Activated CD4-positive, alpha-beta T cell treated with anti-CD3 and anti-CD28 coated beads for 24 hours (primary cell): ENCODE data around the gene MOB2.
"Not testable (repeated sequence)": the region's sequence is repeated elsewhere in the genome, so short reads cannot be mapped to it uniquely, and the experiment has no call there.

Experiments used
- DNase-seq, 2 donors: peaks; one replicate each; pipeline ENCODE4 v3.0.0-alpha.2; 2020; ENCODE audit warnings: low read depth in 2 of 2

MOB2 gene

GRCh38 chr11:1518301-1518700 is 31.7 kb upstream of the MOB2 start:
- no peak for DNase-seq

- DNase-seq, result no peak
Observed at GRCh38 chr11:1517117-1518005, 30.8 kb upstream of the MOB2 start.

DNA sequence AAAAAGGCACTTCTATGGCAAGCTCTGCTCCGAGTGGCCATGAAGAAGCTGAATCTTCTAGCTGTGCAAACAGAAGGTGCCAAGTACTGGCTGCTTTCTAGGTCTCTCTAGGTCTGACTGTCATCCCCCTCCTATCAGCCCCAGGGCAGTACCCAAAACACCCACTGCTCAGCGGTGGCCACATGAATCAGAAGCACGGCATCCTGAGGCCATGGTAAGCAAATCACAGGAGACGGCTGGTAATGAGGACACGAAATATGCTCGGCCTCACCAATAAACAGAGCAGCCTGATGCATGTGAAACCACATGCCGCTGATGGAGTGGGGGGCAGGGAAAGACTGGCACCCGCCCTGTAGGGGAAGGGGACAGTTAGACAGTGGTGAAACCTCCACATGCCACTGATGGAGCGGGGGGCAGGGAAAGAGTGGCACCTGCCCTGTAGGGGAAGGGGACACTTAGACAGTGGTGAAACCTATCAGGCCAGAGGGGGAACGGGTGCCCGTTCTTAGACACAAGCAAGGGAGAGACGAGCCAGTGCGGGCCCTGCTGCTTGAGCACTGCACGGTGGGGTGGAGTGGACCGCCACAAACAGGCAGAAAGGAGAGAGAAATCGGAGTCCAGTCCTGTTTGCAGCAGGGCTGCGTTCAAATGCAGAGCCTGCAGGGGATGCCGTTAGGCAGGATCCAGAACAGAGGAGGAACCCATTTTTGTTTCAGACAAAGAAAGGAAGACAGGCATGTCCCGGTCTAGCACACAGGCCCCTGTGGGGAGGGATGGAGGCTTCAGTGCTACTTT is 29.9 kb upstream of the MOB2 start:
- DNase-seq, result no peak

DNA sequence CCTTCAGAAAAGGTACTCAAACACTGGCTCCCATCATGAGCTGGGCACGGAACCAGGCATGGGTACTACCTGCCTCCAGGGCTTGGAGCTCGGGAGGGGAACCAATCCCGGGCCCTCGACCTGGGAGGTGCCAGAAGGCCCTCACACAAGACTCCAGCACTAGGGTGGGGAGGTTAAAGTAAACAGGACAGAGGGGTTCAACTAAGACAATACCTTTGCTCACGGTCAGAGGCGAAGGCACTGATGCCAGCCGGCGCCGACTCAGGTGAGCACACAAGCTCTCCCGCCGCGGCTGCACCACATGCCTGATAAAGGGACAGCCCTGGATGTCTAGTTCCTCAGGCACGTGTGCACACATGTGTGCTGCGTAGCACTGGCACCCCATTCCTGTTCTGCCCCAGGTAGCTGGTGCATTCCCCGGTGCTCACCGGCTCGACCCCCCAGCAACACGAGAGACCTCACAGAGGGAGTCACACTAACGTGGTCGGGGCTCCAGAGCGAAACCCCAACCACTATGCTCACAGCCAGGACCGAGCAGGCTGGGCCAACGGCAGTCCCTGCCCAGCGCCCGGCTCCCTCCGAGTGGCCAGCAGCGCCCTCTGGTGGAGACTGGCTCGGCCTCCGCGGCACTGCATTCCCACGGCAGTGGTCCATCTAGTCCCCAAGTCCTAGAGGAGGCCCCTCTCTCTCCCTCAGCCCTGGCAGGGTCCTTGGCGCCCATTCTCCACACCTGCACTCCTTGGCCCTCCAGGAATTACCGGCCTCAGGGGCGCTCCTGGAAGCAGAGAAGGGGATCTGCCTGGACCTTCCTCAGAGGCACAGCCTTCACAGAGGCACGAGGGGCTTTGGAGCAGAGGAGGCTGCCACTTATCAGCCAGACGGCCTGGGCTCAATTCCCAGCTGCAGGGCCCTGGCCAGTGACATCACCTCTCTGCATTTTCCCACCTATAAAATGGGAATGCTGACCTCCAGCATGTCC is 28.8 kb upstream of the MOB2 start:
- peak; percentile 71 to 73 for DNase-seq

DNA sequence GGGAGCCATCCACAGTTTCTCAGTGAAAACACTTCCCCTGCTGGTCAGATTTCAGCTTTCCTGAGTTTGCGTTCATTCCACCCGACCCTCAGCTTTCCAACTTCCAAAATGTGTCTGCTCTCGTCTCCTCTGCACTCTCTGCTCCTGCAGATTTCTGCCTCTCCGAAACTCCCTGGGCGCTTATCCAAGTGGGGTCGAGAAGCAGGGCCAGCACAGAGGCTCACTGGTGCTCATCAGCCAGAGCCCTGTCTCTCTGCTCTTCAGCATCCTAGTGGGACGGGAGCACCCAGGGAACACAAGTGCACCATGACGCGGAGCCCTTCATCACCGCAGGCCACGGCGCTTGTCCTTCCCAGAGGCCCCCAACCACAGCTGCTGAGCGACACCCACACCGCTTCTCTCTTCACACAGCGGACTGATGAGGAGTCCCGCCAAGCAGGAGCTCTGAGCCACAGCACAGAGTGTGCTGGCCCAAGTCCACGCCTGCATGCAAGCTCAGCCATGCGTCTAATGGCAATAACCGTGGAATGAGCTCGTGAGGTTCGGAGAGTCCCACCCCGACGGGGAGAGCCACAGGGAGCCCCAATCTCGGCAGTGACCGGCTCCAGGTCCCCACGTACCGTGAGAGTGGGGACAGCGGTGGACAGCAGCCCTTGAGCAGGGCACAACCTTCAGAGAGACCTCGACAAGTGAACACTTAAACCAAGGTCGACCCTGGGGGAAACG is 27.9 kb upstream of the MOB2 start:
- no peak for DNase-seq

GRCh38 chr11:1513326-1514296 is 27.0 kb upstream of the MOB2 start:
- DNase-seq, result no peak

DNA sequence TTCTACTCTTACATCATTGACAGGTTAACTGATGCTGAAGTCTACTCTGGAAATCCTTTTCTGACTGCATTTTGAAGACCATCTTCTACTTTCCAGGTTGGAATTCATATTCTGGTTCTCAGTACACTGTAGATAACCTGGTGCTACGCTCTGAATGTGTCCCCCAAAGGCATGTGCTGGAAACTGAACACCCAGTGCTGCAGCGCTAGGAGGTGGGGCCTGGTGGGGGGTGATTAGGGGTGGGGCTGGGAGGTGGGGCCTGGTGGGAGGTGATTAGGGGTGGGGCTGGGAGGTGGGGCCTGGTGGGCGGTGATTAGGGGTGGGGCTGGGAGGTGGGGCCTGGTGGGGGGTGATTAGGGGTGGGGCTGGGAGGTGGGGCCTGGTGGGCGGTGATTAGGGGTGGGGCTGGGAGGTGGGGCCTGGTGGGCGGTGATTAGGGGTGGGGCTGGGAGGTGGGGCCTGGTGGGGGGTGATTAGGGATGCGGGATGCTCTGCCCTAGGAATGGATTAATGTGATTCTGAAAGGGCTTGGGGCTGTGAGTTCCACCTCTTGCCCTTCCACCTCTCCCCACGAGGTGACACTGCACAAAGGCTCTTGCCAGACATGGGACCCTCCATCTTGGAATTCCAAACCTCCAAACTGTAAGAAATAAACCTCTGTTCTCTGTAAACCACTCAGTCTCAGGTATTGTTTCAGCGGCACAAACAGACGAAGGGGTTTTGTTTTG is 26.1 kb upstream of the MOB2 start:
- DNase-seq, result not testable (repeated sequence)

DNA sequence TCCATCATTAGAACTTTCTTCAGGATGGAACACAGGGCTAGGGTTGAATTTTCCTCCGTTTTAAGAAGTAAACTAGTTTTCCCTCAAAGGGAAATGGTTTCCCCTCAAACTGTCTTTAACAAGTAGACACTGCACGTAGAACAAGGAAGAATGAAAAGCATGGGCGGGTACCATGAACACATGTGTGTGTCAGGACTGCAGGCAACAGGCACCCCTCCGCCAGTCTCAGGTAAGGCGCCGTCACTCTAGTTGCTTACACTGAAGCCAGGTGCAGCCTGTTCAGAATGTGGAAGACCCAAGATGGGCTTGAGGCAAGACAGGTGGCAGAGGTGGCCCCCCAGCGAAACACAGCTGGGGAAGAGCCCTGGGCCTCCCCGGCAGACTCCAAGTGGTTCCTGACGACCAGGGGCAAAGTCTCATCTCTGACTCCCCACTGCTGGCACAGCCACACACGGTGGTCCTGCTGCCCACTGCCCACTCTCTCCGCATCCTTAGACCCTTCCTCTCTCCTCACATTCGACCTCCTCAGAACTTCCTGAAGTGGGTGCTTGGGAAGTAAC is 25.4 kb upstream of the MOB2 start:
- no peak for DNase-seq

- no peak for DNase-seq
Observed at GRCh38 chr11:1510928-1511327, 24.3 kb upstream of the MOB2 start.

DNA sequence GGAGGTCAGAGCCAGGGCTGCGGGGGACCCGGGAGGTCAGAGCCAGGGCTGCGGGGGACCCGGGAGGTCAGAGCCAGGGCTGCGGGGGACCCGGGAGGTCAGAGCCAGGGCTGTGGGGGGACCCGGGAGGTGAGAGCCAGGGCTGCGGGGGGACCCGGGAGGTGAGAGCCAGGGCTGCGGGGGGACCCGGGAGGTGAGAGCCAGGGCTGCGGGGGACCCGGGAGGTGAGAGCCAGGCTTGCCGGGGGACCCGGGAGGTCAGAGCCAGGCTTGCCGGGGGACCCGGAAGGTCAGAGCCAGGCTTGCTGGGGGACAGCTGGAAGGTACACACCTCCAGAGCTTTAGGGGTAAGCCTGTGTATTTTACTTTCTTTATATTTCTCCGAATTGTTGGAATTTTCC is 23.8 kb upstream of the MOB2 start:
- DNase-seq, result not testable (repeated sequence)

DNA sequence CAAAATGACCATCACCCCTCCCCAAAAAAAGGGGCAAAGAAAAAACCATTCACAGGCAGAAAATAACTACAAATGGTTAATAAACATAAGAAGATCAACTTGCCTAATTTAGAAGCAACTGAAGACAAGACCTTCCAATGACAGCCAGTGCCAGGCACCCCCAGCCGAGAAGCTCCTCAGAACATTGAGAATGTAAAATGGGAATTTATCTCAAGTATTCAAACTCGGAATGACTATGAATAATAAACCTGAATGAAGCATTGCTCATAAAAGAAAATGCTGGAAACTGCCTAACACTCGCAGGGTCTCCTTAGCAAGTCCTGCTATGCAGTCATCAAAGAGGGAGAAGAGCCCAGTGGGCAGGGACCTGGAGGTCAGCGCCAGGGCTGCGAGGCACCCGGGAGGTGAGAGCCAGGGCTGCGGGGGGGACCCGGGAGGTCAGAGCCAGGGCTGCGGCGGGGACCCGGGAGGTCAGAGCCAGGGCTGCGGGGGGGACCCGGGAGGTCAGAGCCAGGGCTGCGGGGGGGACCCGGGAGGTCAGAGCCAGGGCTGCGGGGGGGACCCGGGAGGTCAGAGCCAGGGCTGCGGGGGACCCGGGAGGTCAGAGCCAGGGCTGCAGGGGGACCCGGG is 23.2 kb upstream of the MOB2 start:
- no peak for DNase-seq

GRCh38 chr11:1508986-1509385 is 22.4 kb upstream of the MOB2 start:
- no peak for DNase-seq

DNA sequence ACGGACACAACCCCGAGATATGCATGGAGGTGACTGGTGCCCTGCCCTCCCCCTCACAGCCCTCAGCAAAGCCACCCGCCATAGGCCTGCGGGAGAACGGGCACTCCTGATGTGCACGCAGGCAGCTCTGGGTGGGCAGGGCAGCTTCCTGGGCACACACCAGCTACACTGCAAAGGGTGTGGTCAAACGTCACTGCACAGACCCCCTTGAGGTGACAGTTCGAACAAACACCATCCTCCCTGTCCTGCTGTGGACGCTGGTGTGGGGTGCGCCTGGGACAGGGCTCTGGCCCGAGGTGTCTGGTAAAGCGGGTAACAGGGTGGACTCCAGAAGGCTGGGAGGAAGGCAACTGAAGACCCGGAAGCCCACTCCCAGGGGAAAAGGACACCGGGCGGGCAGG is 21.9 kb upstream of the MOB2 start:
- no peak for DNase-seq

- DNase-seq, result no peak
Observed at GRCh38 chr11:1507381-1508140, 21.0 kb upstream of the MOB2 start.

DNA sequence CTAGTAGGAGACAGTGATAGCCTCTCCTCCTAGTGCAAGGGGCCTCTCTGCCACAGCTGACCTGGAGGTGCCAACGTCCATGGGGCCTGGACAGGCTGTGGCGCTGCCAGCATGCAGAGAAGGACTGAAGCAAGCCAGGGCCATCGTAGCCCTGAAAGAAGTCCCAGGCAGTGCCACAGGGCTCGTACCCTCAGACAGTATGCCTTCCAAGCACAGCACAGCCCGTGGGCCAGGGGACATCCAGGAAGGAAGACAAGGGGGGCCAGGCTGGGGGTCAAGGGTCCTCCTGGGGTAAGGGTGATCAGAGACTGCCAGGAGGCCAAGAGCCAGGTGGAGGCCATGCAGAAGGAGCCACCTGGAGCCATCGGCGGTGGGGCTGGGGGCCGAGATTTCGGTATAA is 20.4 kb upstream of the MOB2 start:
- no peak for DNase-seq

DNA sequence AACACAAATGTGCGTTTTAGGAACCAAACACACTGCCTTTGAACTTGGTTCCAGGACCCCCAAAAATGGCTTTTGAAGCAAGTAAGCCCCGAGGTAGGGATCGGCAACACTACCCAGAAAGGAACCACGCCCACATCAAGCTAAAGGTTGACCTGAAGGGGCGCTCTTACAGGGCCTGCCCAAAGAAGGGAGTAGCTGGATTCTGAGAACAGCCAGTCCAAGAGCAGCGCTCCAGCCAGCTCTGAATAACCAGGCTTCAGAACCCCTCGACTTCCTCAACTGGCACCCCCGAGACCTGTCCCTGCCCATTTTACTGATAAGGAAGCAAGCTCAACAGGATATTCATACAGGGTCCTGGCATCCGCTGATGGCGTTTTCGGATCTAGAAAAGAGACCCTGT is 18.9 kb upstream of the MOB2 start:
- DNase-seq, result no peak

- no peak for DNase-seq
Observed at GRCh38 chr11:1504581-1505290, 18.2 kb upstream of the MOB2 start.
